GM12891 (cell line): Measurements from ENCODE around the gene ZSWIM7.

Experiments used
- PAX5 ChIP-seq: IDR thresholded peaks from 2 replicates; pipeline ENCODE4 v1.6.1; 2011; ENCODE audit warnings: low read length, moderate library complexity, mild to moderate bottlenecking; ENCODE audit not compliant: insufficient read depth, severe bottlenecking
- POLR2A ChIP-seq: IDR thresholded peaks from 2 replicates; pipeline ENCODE4 v1.6.1; 2011; ENCODE audit warnings: low read depth, low read length, control low read depth
- POLR2AphosphoS5 ChIP-seq: IDR thresholded peaks from 2 replicates; pipeline ENCODE4 v1.6.1; 2011; ENCODE audit warnings: low read depth, low read length, control low read depth
- SPI1 ChIP-seq: IDR thresholded peaks from 2 replicates; pipeline ENCODE4 v1.6.1; 2011; ENCODE audit warnings: low read depth, low read length, control low read depth

- TF ChIP-seq POLR2A, result no peak
- TF ChIP-seq SPI1, result peak; percentile 55
- TF ChIP-seq POLR2AphosphoS5, result no peak
- no peak for TF ChIP-seq PAX5
Observed at GRCh38 chr17:15998031-15998562, 1.4 kb downstream of the ZSWIM7 start.
